ENCODE measurements around the gene NADK2.
"Not testable (repeated sequence)": the region's sequence is repeated elsewhere in the genome, so short reads cannot be mapped to it uniquely, and the experiment has no call there.

The NADK2 gene, protein sequence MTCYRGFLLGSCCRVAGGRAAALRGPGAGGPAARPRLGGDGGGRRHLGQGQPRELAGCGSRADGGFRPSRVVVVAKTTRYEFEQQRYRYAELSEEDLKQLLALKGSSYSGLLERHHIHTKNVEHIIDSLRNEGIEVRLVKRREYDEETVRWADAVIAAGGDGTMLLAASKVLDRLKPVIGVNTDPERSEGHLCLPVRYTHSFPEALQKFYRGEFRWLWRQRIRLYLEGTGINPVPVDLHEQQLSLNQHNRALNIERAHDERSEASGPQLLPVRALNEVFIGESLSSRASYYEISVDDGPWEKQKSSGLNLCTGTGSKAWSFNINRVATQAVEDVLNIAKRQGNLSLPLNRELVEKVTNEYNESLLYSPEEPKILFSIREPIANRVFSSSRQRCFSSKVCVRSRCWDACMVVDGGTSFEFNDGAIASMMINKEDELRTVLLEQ

GRCh38 chr5:36241631-36242533 is at the start of gene NADK2:
Gene NADK2 (minus strand): TSS chr5:36241925. CDS start chr5:36241798, 127 bp downstream.
- DNase-seq (ENCODE audit: low spot score) = peak; percentile 94

GRCh38 chr5:36285837-36286615 is 44.3 kb upstream of the NADK2 start:
- DNase-seq (ENCODE audit: low spot score) = no peak

DNA sequence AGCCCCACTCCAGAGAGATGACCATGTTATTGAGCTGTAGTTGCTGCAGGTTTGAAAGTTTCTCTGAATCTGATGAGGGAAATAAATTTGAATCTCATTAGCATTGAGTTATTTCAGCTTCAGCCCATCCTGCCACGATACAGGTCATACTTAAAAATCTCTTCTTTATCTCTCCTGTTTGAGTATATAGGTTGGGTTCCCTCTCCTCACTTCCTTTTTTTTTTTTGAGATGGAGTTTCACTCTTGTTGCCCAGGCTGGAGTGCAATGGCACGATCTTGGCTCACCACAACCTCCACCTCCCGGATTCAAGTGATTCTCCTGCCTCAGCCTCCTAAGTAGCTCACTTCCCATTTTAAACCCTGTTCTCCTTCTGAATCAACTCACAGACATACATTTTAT is 42.0 kb upstream of the NADK2 start:
- not testable (repeated sequence) for DNase-seq (ENCODE audit: low spot score)

DNA sequence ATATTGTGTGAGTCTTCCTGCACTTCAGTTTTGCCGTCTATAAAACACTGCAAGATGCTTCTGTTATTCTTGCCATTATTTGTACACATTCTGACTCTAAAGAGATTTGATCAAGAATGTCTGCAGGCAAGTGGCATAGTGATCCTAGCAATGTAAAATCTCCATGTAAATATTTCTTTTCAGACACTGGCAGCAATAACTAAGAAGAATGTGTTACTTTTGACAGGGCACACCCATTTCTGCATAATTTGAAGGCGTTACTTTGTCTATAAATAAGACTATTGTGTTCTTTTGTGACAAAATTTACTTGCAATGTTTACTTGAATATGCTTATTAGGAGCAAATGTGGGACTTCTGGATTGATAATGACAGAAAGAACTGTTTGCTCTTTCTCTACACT is 39.9 kb upstream of the NADK2 start:
- DNase-seq (ENCODE audit: low spot score) = no peak

GRCh38 chr5:36279054-36279698 is 37.5 kb upstream of the NADK2 start:
- DNase-seq (ENCODE audit: low spot score) = no peak

DNA sequence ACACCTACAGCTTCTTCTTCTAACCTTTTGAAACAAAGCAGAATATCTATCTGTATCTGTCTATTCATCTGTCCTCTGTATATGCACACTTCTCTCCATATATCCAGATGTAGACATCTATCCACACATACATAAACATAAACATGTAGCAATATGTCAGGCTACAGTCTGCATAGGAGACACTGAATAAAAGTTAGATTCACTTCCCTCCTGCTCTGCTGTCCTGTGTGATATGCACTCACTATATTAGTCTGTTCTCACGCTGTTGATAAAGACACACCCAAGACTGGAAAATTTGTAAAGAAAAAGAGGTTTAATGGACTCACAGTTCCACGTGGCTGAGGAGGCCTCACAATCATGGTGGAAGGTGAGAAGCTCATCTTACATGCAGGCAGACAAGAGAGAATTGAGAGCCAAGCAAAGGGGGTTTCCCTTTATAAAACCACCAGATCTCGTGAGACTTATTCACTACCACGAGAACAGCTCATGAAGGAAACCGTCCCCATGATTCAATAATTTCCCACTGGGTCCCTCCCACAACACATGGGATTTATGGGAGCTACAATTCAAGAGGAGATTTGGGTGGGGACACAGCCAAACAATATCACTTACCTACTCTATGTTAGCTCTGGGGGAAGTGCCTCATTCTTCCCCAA is 35.9 kb upstream of the NADK2 start:
- DNase-seq (ENCODE audit: low spot score) = no peak

DNA sequence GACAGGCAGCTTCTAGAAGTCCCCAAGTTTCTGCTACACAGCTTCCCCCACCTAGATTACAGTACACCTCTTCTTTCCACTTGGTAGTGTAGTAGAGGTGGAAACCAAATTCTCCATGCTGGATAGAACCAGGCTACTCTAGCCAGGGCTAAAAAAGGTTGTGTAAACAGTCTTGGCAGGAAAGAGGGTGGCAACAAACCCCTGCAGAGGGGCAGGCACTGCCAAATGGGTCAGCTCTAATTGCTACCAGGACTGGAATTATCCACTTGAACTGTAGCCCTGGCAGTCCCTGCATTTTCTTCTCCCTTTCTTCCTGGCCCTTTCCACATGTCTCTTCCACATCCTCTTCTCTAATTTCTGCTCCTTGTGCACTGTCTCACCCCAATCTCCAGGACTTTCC is 35.1 kb upstream of the NADK2 start:
- no peak for DNase-seq (ENCODE audit: low spot score)

DNA sequence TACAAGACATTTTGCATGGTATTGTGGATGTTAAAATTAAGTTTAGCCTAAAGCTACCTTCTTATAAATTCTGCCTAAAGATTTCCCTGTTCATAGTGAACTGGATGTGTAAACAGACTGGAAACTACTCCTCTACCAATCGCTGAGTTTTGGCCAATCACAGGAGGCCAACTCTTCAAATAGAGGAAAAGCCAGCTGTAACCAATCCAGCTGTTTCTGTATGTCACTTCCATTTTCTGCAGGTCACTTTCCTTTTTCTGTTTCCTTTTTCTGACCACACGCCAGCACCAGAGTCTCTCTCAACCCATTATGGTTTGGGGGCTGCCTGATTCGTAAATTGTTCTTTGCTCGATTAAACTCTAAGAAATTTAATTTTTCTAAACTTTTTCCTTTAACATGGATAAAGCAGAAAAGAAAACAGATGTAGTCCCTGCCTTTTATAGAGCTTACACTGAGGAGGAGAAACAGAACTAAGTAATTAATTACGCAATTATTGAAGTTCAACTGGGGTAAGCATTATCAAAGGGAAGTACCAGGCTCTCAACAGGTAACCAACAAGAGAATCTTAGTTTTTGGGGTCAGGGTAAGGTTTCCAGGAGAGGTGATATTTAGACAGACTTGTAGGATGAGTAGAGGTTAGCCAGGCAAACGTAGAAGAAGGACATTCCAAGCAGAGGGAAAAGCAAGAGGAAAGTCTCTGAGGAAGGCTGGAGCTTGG is 32.2 kb upstream of the NADK2 start:
- no peak for DNase-seq (ENCODE audit: low spot score)

DNA sequence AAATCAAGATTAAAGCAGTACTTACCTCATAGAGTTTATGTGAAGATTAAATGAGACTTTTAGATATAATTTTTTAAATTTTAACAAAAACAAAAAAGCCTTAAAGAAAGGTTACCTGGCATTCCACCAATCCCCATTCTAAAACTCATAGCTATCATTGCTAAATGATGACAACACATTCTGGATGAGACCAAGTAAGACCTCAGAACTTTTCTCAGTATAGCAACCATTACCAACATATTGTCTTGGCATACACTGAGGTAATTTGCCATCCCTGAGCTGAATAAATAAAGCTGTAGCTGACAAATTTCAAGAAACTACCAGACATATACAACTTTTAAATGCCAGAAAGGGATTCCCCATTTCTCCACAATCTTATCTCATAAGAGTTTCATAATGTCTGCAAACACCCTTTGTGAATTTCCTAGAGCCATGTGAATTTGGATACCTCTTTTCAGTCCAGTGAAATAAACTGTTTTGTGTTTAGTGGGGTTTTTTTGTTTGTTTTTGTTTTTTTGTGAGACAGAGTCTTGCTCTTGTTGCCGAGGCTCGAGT is 30.5 kb upstream of the NADK2 start:
- DNase-seq (ENCODE audit: low spot score) = no peak

- no peak for DNase-seq (ENCODE audit: low spot score)
These were observed 29.3 kb upstream of the NADK2 start for GRCh38 chr5:36270876-36271575.

- DNase-seq (ENCODE audit: low spot score) = no peak
These were observed 28.4 kb upstream of the NADK2 start for GRCh38 chr5:36270175-36270574.

DNA sequence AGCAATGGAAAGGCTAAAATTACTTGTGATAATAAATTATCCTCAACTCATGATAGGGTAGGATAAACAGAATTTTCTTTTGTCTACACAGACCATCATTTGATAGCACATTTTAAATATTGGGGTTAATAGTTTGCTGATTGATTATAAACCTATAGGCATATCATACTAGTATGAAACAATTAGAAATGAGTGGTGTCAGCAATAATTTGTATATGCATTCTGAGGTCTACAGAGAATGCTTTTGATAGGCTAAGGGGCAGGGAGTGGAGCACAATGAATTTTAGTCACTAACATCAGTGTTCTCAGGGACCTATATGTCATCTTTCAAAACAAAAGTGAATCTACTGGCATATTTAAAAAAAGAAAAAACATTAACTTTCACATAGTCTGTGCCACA is 27.8 kb upstream of the NADK2 start:
- DNase-seq (ENCODE audit: low spot score) = no peak

GRCh38 chr5:36267905-36268304 is 26.2 kb upstream of the NADK2 start:
- no peak for DNase-seq (ENCODE audit: low spot score)

- no peak for DNase-seq (ENCODE audit: low spot score)
These were observed 22.6 kb upstream of the NADK2 start for GRCh38 chr5:36264202-36264760.

DNA sequence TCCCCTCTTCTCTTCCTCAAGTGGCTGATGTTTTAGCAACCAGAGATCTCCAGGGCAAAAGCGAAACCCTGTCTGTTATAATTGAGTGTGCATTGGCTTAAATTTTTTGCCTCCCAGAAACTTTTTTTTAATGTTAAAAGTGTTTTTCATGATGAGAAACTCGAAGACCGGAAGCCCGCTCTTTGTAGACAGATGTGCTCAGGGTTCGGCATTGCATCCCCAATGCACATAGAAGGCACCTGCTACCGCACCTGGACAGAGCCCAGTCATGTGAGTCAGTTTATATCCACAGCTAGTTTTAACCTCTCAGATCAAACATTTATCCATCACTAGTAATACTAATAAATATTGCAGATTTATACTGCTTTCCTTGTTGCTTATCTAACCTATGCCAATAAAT is 19.5 kb upstream of the NADK2 start:
- no peak for DNase-seq (ENCODE audit: low spot score)

DNA sequence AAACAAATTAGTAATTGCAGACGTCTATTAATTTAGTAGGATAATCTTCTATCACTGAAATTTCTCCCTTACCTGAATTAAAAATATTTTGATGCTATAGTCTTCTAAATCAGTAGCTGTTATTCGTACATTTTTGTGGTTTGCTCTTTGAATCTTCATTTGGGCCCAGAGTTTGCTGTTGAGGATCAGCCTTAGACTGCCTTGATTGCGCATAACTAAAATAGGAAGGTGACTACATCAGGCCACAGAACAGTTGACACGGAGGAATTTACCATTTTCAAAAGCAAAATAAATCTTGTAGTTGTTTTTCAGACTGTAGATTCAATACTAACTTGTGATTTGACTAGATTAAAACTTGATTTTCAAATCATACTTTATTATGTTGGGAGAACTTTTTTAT is 11.8 kb upstream of the NADK2 start:
- no peak for DNase-seq (ENCODE audit: low spot score)

- DNase-seq (ENCODE audit: low spot score) = no peak
These were observed 11.1 kb upstream of the NADK2 start for GRCh38 chr5:36252722-36253365.

- no peak for DNase-seq (ENCODE audit: low spot score)
These were observed 9.5 kb upstream of the NADK2 start for GRCh38 chr5:36251218-36251617.

DNA sequence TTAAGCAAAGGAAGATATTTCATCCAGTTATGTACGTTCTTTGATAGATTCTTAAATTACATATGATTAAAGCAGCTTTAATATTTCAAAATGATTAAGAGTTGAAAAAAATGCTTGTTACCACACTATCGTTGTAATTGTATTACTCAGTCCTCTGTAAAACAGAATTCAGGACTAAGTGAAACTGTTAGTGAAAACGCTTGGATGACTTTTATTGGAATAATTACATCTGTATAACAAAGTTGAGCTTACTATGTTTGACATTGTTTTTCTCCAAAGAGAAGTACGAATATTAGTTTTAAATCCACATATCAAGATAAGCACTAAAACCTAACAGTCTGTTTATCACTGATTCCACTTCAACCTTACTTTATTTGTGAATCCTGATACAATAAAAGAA is 8.7 kb upstream of the NADK2 start:
- DNase-seq (ENCODE audit: low spot score) = no peak

Measured in activated CD4-positive, alpha-beta T cell treated with anti-CD3 and anti-CD28 coated beads, Interleukin-2, Interleukin-4, amounts not matched to agents 100 ng/mL and 50 ng/mL, durations not matched to agents 16 hours and 8 hours (primary cell).